Astrocyte of the cerebellum (primary cell): ENCODE data around the gene CNIH1.

Experiments used
- DNase-seq: peaks from one replicate; pipeline ENCODE4 v3.0.0-alpha.2; 2011; ENCODE audit warnings: low read depth
- H3K4me3 ChIP-seq: 2 replicates; pipeline ENCODE4 v1.5.1; 2011; ENCODE audit warnings: mild to moderate bottlenecking, low read depth, low read length, moderate library complexity
- in situ Hi-C: cut with HindIII; loops from 2 replicates; pipeline ENCODE4 v1.10.0; 2017; ENCODE audit warnings: low sequenced_read_pairs
- TF ChIP-seq, protein P1 (sequence below): IDR thresholded peaks from 2 replicates; pipeline ENCODE4 v1.5.1; 2012; ENCODE audit warnings: low read length, low read depth, moderate library complexity, mild to moderate bottlenecking; ENCODE audit errors: missing control alignments

The CNIH1 gene

GRCh38 chr14:54374117-54374884, 66.9 kb downstream of the CNIH1 start:
- H3K4me3 ChIP-seq = no peak overlapping the region
- TF ChIP-seq, protein P1, sequence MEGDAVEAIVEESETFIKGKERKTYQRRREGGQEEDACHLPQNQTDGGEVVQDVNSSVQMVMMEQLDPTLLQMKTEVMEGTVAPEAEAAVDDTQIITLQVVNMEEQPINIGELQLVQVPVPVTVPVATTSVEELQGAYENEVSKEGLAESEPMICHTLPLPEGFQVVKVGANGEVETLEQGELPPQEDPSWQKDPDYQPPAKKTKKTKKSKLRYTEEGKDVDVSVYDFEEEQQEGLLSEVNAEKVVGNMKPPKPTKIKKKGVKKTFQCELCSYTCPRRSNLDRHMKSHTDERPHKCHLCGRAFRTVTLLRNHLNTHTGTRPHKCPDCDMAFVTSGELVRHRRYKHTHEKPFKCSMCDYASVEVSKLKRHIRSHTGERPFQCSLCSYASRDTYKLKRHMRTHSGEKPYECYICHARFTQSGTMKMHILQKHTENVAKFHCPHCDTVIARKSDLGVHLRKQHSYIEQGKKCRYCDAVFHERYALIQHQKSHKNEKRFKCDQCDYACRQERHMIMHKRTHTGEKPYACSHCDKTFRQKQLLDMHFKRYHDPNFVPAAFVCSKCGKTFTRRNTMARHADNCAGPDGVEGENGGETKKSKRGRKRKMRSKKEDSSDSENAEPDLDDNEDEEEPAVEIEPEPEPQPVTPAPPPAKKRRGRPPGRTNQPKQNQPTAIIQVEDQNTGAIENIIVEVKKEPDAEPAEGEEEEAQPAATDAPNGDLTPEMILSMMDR = no peak
- DNase-seq = peak; percentile 48
- in situ Hi-C loops = no loop called here
